PC-9 (cell line): ENCODE data around the gene TNFRSF25. TPM values are rescaled to one million over a fixed set of nuclear protein-coding genes. Genes with fewer than 3 reads are reported as not detected.

Experiments
- BruUV-seq: library from RNA; stranded (reverse); fragments of 400-500 nt; replicated peaks from 2 replicates; lab custom pipeline; 2021; lab: Mats Ljungman, UMichigan
- CTCF ChIA-PET: fragments of 300-600 bp; sonication (Branson Sonifier 250); formaldehyde crosslinking; loops from one replicate; lab custom pipeline; 2022; ENCODE audit warnings: antibody characterized with exemption; lab: Charles Lee
- POLR2A ChIA-PET: fragments of 300-600 bp; sonication (Branson Sonifier 250); formaldehyde crosslinking; loops from one replicate; lab custom pipeline; 2022; ENCODE audit warnings: antibody characterized with exemption; ENCODE audit not compliant: unreplicated experiment; lab: Charles Lee
- DNase-seq, 2 experiments: peaks; one replicate each; pipeline versions ENCODE4 v3.0.0 to v3.0.0-alpha.2; 2015 to 2022; ENCODE audit warnings: mixed read lengths in 1 of 2
- H2AFZ ChIP-seq: fragments of 200-600 bp; sonication (generic); 2 replicates; pipeline ENCODE4 v1.8.1; 2017; ENCODE audit warnings: antibody characterized with exemption
- H3F3A ChIP-seq: fragments of 200-600 bp; sonication (generic); 2 replicates; pipeline ENCODE4 v1.8.1; 2017; ENCODE audit warnings: antibody characterized with exemption, mild to moderate bottlenecking, low read depth; ENCODE audit not compliant: insufficient read depth
- H3K27ac ChIP-seq: fragments of 200-600 bp; sonication (generic); 2 replicates; pipeline ENCODE4 v1.6.1; 2016; ENCODE audit warnings: mixed run types
- H3K27me3 ChIP-seq: fragments of 200-600 bp; sonication (generic); 2 replicates; pipeline ENCODE4 v1.6.1; 2016; ENCODE audit warnings: low read depth, mixed run types; ENCODE audit not compliant: insufficient read depth
- H3K36me3 ChIP-seq: fragments of 200-600 bp; sonication (generic); 2 replicates; pipeline ENCODE4 v1.6.1; 2016; ENCODE audit warnings: low read depth, mixed run types
- H3K4me1 ChIP-seq: fragments of 200-600 bp; sonication (generic); replicated peaks from 2 replicates; pipeline ENCODE4 v1.6.1; 2016; ENCODE audit warnings: mixed run types; ENCODE audit not compliant: insufficient read depth
- H3K4me2 ChIP-seq: fragments of 200-600 bp; sonication (generic); 2 replicates; pipeline ENCODE4 v1.6.1; 2017; ENCODE audit warnings: mixed run types
- H3K4me3 ChIP-seq: fragments of 200-600 bp; sonication (generic); 2 replicates; pipeline ENCODE4 v1.6.1; 2016; ENCODE audit warnings: mixed run types
- H3K79me2 ChIP-seq: fragments of 200-600 bp; sonication (generic); 2 replicates; pipeline ENCODE4 v1.6.1; 2017; ENCODE audit warnings: low read depth, mixed run types
- H3K9me2 ChIP-seq: fragments of 200-600 bp; sonication (generic); 2 replicates; pipeline ENCODE4 v1.8.1; 2017; ENCODE audit warnings: mild to moderate bottlenecking; ENCODE audit not compliant: insufficient read depth
- H3K9me3 ChIP-seq: fragments of 200-600 bp; sonication (generic); 2 replicates; pipeline ENCODE4 v1.8.1; 2016; ENCODE audit warnings: low read depth; ENCODE audit not compliant: insufficient read depth
- H4K20me1 ChIP-seq: fragments of 200-600 bp; sonication (generic); 2 replicates; pipeline ENCODE4 v1.8.1; 2017; ENCODE audit not compliant: insufficient read depth
- EZH2 ChIP-seq: fragments of 200-600 bp; sonication (generic); IDR thresholded peaks from 2 replicates; pipeline ENCODE4 v1.8.0; 2017; ENCODE audit warnings: antibody characterized with exemption, low read depth
- intact Hi-C: fragments of 100-400 bp; cut with micrococcal nuclease; formaldehyde crosslinking; loops from one replicate; pipeline ENCODE4 v1.10.0; 2022; ENCODE audit not compliant: unreplicated experiment
- total RNA-seq: library from RNA; stranded (reverse); gene quantifications from 2 replicates; pipeline ENCODE4 v1.2.3, GENCODE V29; 2021
- TF ChIP-seq, protein P1 (sequence below): fragments of 200-600 bp; sonication (generic); conservative IDR thresholded peaks from 2 replicates; pipeline ENCODE4 v1.6.1; 2017; ENCODE audit warnings: mixed run types, antibody characterized with exemption, mild to moderate bottlenecking, moderate library complexity

Gene TNFRSF25
- total RNA-seq, 1 experiment from 2014 or later = 12.3 TPM

GRCh38 chr1:6512908-6513280 is 46.9 kb upstream of the TNFRSF25 start:
- Histone ChIP-seq H2AFZ (no peak overlapping the region), H3K27ac (no peak overlapping the region), H3K27me3 (no peaks in the 10 kb centered on the region), H3K4me3 (no peak overlapping the region), H3F3A (no peaks in the 10 kb centered on the region; the same call in 1 of the 2 replicates), H3K9me2 (no peaks in the 10 kb centered on the region), H3K36me3 (no peaks in the 10 kb centered on the region), H3K79me2 (no peaks in the 10 kb centered on the region), H4K20me1 (no peaks in the 10 kb centered on the region), H3K4me2 (no peak overlapping the region; the same call in 1 of the 2 replicates), H3K4me1 (peaks cover 5% of the 10 kb centered on the region; the same call in 1 of the 2 replicates), H3K9me3 (no peaks in the 10 kb centered on the region)
- TF ChIP-seq, protein P1, sequence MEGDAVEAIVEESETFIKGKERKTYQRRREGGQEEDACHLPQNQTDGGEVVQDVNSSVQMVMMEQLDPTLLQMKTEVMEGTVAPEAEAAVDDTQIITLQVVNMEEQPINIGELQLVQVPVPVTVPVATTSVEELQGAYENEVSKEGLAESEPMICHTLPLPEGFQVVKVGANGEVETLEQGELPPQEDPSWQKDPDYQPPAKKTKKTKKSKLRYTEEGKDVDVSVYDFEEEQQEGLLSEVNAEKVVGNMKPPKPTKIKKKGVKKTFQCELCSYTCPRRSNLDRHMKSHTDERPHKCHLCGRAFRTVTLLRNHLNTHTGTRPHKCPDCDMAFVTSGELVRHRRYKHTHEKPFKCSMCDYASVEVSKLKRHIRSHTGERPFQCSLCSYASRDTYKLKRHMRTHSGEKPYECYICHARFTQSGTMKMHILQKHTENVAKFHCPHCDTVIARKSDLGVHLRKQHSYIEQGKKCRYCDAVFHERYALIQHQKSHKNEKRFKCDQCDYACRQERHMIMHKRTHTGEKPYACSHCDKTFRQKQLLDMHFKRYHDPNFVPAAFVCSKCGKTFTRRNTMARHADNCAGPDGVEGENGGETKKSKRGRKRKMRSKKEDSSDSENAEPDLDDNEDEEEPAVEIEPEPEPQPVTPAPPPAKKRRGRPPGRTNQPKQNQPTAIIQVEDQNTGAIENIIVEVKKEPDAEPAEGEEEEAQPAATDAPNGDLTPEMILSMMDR = no peak; the same call in 1 of the 2 replicates
- TF ChIP-seq EZH2 = no peak
- no peak for DNase-seq
- CTCF ChIA-PET = interaction anchor here (0.8 to 1.3 kb wide), 4 partner anchors 9 to 24 kb away, joined by 3 to 5 read pairs (median 4); no protein-coding TSS in a partner anchor
- no TSS peak for BruUV-seq
- POLR2A ChIA-PET = interaction anchor here (0.6 kb wide), 2 partner anchors 119 to 340 kb away, joined by 14 to 17 read pairs; partner anchors contain the start of gene ACOT7
- intact Hi-C loops = loop anchor here (2.0 kb wide), 1 partner anchor 24 kb away; no protein-coding TSS in a partner anchor

GRCh38 chr1:6512245-6512907 is 46.4 kb upstream of the TNFRSF25 start:
- Histone ChIP-seq H4K20me1 (no peaks in the 10 kb centered on the region), H2AFZ (no peak overlapping the region), H3K4me1 (peaks cover 5% of the 10 kb centered on the region; the same call in 1 of the 2 replicates), H3K36me3 (no peaks in the 10 kb centered on the region), H3K27me3 (no peaks in the 10 kb centered on the region), H3K9me2 (no peaks in the 10 kb centered on the region), H3K27ac (no peak overlapping the region), H3F3A (no peaks in the 10 kb centered on the region; the same call in 1 of the 2 replicates), H3K9me3 (no peaks in the 10 kb centered on the region), H3K4me2 (no peak overlapping the region), H3K79me2 (no peaks in the 10 kb centered on the region), H3K4me3 (no peak overlapping the region)
- DNase-seq = no peak
- POLR2A ChIA-PET = no interaction called here
- TF ChIP-seq, protein P1 = no peak
- no peak for TF ChIP-seq EZH2
- intact Hi-C loops = loop anchor here (2.0 kb wide), 1 partner anchor 24 kb away; no protein-coding TSS in a partner anchor
- no TSS peak for BruUV-seq
- CTCF ChIA-PET = interaction anchor here (1.3 kb wide), 1 partner anchor 10 kb away, joined by 4 read pairs; no protein-coding TSS in a partner anchor

DNA sequence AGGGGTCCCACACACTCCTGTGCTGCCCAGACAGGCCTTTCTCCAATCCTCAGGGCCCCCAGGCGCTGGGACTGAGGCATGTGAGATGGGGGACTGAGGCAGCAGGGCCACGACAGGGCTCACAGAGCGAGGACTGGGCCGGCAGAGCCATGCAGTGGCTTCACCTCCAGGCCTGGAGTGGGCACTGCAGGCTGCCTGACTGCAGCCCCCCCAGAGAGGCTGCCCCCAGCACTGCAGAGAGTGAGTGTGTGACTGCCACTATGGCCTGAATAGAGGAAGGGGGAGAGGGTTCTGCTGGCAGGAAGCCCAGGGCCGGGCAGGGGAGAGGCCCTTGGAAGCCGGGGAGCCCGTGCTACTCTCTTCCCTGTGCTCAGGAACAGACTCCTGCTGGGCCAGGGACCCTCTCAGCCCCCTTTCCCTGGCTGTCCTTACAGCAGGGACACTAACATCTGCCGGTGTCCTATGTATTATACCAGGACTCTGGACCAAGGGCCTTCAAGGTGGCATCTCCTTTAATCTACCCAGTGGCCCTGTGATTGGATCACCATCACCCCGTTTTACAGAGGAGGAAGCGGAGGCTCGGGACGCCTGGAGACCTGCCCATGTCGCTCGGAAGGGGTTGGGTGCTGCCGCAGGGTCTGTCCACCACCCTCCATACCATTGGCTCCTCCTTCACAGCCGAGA is 45.7 kb upstream of the TNFRSF25 start:
- intact Hi-C loops = loop anchor here (2.0 kb wide), 1 partner anchor 23 kb away; no protein-coding TSS in a partner anchor
- no peak for DNase-seq
- H2AFZ ChIP-seq = no peak overlapping the region
- no peaks in the 10 kb centered on the region for H4K20me1 ChIP-seq
- H3K79me2 ChIP-seq = no peaks in the 10 kb centered on the region
- H3K27me3 ChIP-seq = no peaks in the 10 kb centered on the region
- TF ChIP-seq EZH2 = no peak
- TF ChIP-seq, protein P1 = no peak
- POLR2A ChIA-PET = no interaction called here
- H3K4me3 ChIP-seq = no peak overlapping the region
- H3K4me1 ChIP-seq = peaks cover 5% of the 10 kb centered on the region; the same call in 1 of the 2 replicates
- no peaks in the 10 kb centered on the region; the same call in 1 of the 2 replicates for H3F3A ChIP-seq
- H3K36me3 ChIP-seq = no peaks in the 10 kb centered on the region
- no peak overlapping the region for H3K4me2 ChIP-seq
- no peaks in the 10 kb centered on the region for H3K9me3 ChIP-seq
- no TSS peak for BruUV-seq
- H3K9me2 ChIP-seq = no peaks in the 10 kb centered on the region
- CTCF ChIA-PET = no interaction called here
- H3K27ac ChIP-seq = no peak overlapping the region
